DMS 273 treated with DMSO at 0.1 percent for 48 hours (cell line): ENCODE data around the gene LBX1.

Source experiments
- DNase-seq: peaks from one replicate; lab custom pipeline; 2025; lab: John Stamatoyannopoulos, UW

Gene LBX1

GRCh38 chr10:101241840-101242707 is 12.8 kb upstream of the LBX1 start:
- peak; percentile 88 for DNase-seq

GRCh38 chr10:101238732-101239105 is 9.5 kb upstream of the LBX1 start:
- no peak for DNase-seq

- no peak for DNase-seq
These were observed 8.9 kb upstream of the LBX1 start for GRCh38 chr10:101237982-101238731.

- no peak for DNase-seq
These were observed 8.1 kb upstream of the LBX1 start for GRCh38 chr10:101237081-101237981.

- no peak for DNase-seq
These were observed 7.3 kb upstream of the LBX1 start for GRCh38 chr10:101236376-101237080.

GRCh38 chr10:101235766-101236165 is 6.5 kb upstream of the LBX1 start:
- no peak for DNase-seq

- no peak for DNase-seq
These were observed 5.1 kb upstream of the LBX1 start for GRCh38 chr10:101234333-101234732.

- no peak for DNase-seq
These were observed 4.6 kb upstream of the LBX1 start for GRCh38 chr10:101233863-101234262.

- no peak for DNase-seq
These were observed 4.2 kb upstream of the LBX1 start for GRCh38 chr10:101233443-101233842.

GRCh38 chr10:101231912-101232689 is 2.8 kb upstream of the LBX1 start:
- DNase-seq = no peak

- no peak for DNase-seq
These were observed 1.8 kb upstream of the LBX1 start for GRCh38 chr10:101231092-101231491.

GRCh38 chr10:101230183-101230917 is 1.1 kb upstream of the LBX1 start:
- DNase-seq = no peak

- DNase-seq = no peak
These were observed 347 bp downstream of the LBX1 start for GRCh38 chr10:101228966-101229265.

GRCh38 chr10:101228153-101228965 is 904 bp downstream of the LBX1 start:
- no peak for DNase-seq

- DNase-seq = no peak
These were observed 1.7 kb downstream of the LBX1 start for GRCh38 chr10:101227429-101228152.

GRCh38 chr10:101226491-101227428 is 2.5 kb downstream of the LBX1 start:
- no peak for DNase-seq

- no peak for DNase-seq
These were observed 3.3 kb downstream of the LBX1 start for GRCh38 chr10:101225846-101226421.
